ENCODE data around the gene ZNF839.

DNA sequence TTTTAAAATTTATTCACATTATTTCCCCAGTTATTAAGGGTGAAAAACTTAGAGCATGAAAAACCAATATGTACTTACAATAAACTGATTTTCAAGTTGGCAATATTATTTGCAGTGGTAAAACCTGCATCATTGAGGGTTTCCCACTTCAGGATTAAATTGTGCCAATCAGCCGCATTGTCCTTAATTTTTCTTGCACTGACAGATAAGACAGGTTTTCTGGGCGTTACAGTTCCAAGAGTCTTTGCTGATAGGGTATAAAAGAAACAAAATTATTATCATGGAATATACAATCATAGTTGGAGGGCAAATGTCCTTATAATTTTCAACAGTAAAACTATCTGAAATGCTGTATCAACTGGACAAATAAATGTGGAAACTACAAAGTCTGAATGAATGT lies 39.8 kb downstream of the ZNF839 start:
- no peak for TF ChIP-seq TAF1 (IDR thresholded peaks at IDR 0.05; ENCODE audit: borderline replicate concordance, insufficient read depth, low read length)
- TF ChIP-seq POLR2AphosphoS5 (IDR thresholded peaks at IDR 0.05; ENCODE audit: low read depth, low read length) = no peak
- no peak for TF ChIP-seq FOXP2 (optimal IDR thresholded peaks at IDR 0.05; ENCODE audit: borderline replicate concordance, extremely low read depth, extremely low read length, insufficient read depth)
- TF ChIP-seq SIN3A (IDR thresholded peaks at IDR 0.05; ENCODE audit: borderline replicate concordance, insufficient read depth, low read length) = no peak
- TF ChIP-seq, protein P1, sequence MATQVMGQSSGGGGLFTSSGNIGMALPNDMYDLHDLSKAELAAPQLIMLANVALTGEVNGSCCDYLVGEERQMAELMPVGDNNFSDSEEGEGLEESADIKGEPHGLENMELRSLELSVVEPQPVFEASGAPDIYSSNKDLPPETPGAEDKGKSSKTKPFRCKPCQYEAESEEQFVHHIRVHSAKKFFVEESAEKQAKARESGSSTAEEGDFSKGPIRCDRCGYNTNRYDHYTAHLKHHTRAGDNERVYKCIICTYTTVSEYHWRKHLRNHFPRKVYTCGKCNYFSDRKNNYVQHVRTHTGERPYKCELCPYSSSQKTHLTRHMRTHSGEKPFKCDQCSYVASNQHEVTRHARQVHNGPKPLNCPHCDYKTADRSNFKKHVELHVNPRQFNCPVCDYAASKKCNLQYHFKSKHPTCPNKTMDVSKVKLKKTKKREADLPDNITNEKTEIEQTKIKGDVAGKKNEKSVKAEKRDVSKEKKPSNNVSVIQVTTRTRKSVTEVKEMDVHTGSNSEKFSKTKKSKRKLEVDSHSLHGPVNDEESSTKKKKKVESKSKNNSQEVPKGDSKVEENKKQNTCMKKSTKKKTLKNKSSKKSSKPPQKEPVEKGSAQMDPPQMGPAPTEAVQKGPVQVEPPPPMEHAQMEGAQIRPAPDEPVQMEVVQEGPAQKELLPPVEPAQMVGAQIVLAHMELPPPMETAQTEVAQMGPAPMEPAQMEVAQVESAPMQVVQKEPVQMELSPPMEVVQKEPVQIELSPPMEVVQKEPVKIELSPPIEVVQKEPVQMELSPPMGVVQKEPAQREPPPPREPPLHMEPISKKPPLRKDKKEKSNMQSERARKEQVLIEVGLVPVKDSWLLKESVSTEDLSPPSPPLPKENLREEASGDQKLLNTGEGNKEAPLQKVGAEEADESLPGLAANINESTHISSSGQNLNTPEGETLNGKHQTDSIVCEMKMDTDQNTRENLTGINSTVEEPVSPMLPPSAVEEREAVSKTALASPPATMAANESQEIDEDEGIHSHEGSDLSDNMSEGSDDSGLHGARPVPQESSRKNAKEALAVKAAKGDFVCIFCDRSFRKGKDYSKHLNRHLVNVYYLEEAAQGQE (IDR thresholded peaks at IDR 0.05; ENCODE audit: insufficient read depth in 1 of 2, low read depth in 2 of 2, low read length in 2 of 2) = no peak

Measured in PFSK-1 (cell line).